GM19025 (cell line): ENCODE results near the gene NLRP12.
"Not testable (repeated sequence)": the region's sequence is repeated elsewhere in the genome, so short reads cannot be mapped to it uniquely, and the experiment has no call there.

Source experiments
- ATAC-seq: cut with Tn5 transposase; IDR thresholded peaks from one replicate; pipeline ENCODE4 v1.9.1; 2021; ENCODE audit warnings: mild to moderate bottlenecking, low read depth, moderate library complexity; ENCODE audit not compliant: unreplicated experiment

The NLRP12 gene, protein sequence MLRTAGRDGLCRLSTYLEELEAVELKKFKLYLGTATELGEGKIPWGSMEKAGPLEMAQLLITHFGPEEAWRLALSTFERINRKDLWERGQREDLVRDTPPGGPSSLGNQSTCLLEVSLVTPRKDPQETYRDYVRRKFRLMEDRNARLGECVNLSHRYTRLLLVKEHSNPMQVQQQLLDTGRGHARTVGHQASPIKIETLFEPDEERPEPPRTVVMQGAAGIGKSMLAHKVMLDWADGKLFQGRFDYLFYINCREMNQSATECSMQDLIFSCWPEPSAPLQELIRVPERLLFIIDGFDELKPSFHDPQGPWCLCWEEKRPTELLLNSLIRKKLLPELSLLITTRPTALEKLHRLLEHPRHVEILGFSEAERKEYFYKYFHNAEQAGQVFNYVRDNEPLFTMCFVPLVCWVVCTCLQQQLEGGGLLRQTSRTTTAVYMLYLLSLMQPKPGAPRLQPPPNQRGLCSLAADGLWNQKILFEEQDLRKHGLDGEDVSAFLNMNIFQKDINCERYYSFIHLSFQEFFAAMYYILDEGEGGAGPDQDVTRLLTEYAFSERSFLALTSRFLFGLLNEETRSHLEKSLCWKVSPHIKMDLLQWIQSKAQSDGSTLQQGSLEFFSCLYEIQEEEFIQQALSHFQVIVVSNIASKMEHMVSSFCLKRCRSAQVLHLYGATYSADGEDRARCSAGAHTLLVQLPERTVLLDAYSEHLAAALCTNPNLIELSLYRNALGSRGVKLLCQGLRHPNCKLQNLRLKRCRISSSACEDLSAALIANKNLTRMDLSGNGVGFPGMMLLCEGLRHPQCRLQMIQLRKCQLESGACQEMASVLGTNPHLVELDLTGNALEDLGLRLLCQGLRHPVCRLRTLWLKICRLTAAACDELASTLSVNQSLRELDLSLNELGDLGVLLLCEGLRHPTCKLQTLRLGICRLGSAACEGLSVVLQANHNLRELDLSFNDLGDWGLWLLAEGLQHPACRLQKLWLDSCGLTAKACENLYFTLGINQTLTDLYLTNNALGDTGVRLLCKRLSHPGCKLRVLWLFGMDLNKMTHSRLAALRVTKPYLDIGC

GRCh38 chr19:53824134-53824611, at the start of gene NLRP12:
Gene NLRP12 (minus strand): TSS chr19:53824314. CDS start chr19:53824174, 140 bp downstream.
- ATAC-seq: no peak

DNA sequence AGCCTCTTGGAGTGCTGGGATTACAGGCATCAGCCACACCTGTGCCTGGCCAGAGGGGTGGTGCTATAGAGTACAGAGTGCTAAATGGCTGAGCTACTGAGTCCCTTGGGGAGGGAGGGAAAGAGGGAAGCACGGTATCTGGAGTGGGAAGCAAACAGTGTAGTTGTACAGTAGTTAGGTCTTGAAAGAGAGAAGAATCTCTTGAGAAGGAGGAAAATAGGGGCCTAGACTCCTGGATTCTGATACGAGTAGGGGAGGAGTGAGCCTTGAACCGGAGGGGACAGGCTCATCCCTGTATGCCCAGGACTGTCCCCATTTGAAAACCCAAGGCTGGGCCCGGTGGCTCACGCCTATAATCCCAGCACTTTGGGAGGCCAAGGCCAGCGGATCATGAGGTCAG, 48.6 kb upstream of the NLRP12 start:
- no peak for ATAC-seq

- no peak for ATAC-seq
Observed at GRCh38 chr19:53871454-53871853, 47.3 kb upstream of the NLRP12 start.

- ATAC-seq: no peak
Observed at GRCh38 chr19:53870485-53870844, 46.4 kb upstream of the NLRP12 start.

GRCh38 chr19:53869805-53870484, 45.8 kb upstream of the NLRP12 start:
- not testable (repeated sequence) for ATAC-seq

GRCh38 chr19:53868892-53869804, 45.0 kb upstream of the NLRP12 start:
- ATAC-seq: peak; percentile 40

- ATAC-seq: no peak
Observed at GRCh38 chr19:53868091-53868891, 44.2 kb upstream of the NLRP12 start.

GRCh38 chr19:53867225-53868090, 43.3 kb upstream of the NLRP12 start, which contains the start of gene MYADM:
Gene MYADM (plus strand): TSS chr19:53867883. CDS start chr19:53873530, 5,647 bp downstream.
- peak; percentile 60 for ATAC-seq

DNA sequence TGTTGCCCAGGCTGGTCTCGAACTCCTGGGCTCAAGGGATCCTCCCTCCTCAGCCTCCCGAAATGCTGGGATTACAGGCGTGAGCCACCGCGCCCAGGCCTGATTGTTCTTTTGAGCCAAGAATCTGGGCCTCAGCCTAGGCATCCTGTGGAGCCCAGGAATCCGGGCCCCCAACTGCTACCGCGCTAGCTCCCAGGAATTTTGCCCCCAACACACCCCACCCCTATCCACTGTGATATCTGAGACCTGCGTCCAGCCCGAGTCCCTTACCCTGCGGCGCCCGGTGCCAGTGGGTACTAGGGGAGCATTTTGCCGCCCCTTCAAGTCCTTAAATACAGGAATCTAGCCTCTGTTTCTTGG, 42.7 kb upstream of the NLRP12 start:
- ATAC-seq: no peak

DNA sequence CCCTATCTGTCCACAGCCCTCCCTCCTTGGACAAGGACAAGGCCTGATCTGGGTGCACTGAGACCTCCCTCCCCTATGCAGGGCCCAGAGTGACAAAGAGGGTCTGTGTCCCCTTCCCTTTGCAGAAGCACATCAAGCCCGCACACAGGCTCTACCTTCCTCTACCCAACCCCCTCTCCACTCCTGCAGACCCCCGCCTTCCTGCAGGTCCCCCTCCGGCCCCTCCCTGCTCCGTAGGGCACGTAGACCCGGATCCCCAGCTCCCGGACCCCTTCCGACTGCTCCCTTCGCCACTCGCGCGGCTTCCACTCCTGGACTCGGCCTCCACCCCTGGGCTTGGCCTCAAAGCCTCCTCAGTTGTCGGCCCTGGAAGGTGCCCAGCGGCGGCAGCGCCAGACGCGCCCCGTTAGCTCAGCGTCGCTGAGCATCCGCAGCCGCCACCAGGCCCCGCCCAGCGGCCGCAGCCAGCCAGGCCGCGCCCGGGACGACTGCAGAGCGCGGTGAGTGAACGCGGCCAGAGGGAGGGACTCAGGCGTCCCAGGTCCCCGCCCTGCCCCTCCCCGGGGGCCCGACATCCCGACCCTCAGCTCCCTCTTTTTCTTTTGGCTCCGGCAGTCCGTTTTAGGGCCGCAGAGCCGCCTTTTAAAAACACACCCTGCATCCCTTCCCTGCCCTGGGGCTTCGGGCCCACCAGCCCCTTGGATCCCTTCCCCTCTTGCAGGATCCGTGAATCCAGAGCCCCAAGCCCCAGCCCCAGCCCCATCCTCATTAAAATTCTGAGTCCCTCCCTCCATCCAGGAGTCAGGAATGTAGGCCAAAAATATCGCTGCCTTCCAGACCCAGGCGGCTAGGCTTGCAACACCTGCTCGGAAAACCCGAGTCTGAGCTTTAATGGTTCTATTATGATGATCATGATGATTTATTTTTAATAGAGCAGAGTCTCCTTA, 42.1 kb upstream of the NLRP12 start:
- ATAC-seq: no peak

GRCh38 chr19:53865523-53865917, 41.4 kb upstream of the NLRP12 start:
- ATAC-seq: no peak

- ATAC-seq: no peak
Observed at GRCh38 chr19:53864308-53864836, 40.3 kb upstream of the NLRP12 start.

DNA sequence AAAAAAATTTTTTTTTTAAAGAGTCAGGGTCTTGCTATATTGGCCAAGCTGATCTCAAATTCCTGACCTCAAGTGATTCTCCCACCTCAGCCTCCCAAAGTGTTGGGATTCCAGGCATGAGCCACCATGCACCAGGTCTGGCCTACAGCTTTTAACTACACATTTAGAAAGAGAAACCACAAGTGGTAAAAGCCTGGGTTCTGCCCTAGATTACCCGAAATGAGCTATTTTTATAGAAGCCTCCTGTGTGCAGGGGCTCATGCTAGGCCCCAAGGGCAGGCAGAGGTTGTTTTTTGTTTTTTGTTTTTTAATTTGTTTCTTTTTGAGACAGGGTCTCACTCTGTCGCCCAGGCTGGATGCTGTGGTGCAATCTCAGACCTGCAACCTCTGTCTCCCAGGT, 29.6 kb upstream of the NLRP12 start:
- ATAC-seq: no peak

- ATAC-seq: no peak
Observed at GRCh38 chr19:53849237-53849676, 25.1 kb upstream of the NLRP12 start.

DNA sequence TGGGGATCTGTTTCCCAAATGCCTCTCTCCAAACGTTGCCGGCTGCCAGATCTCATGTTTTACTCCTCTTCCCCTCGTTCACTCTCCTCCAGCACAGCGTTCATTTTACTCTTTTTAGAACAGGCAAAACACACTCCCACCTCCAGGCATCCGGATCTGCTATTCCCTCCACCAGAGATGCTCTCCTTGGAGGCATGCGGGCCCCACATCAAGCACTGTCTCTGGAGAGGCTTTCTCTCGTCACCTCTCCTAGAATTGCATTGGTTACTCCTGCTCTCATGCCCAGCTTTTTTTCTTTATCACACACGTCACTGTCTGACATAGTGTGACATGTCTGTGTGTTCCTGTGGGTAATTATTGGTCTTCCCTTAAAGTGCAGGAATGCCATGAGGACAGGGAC, 23.4 kb upstream of the NLRP12 start:
- no peak for ATAC-seq

DNA sequence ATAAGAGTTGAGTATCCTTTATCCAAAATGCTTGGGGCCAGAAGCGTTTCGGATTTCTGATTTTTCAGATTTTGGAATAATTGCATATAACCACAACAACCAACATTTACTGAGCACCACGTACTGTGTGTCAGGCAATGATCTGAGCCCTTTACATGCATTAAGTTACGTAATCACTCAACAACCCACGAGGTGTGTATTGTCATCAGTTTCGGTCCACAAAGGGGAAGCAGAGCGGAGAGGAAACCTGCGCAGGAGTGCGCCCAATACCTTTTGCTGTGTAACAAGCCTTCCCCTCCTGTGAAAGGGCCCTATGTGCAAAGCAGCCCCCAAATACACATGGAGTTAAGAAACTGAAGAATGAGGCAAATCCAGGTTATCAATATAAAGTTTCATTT, 20.7 kb upstream of the NLRP12 start:
- no peak for ATAC-seq
